C4-2B (cell line): ENCODE data around the gene PTMS.

Source experiments
- CTCF ChIP-seq: fragments of 450-650 bp; conservative IDR thresholded peaks from 2 replicates; pipeline ENCODE4 v1.5.1; 2017; ENCODE audit warnings: mild to moderate bottlenecking
- ZFX ChIP-seq: fragments of 450-650 bp; IDR thresholded peaks from 2 replicates; pipeline ENCODE4 v1.6.1; 2017

GRCh38 chr12:6782119-6782518 is 16.0 kb downstream of the PTMS start:
- TF ChIP-seq CTCF (no peak), ZFX (no peak)
